Thoracic aorta (tissue), 2 donors: Measurements from ENCODE around the gene EXOSC5. TPM values are rescaled to one million over a fixed set of nuclear protein-coding genes. Genes with fewer than 3 reads are reported as not detected.
A peak's percentile ranks its signal among the peaks of the same experiment; 100 is the strongest.

Experiments used
- ATAC-seq: fragments of 150-250 bp; one replicate; pipeline ENCODE4 v1.8.0; 2017; ENCODE audit warnings: low read depth; ENCODE audit not compliant: insufficient number of reproducible peaks, low FRiP score
- DNase-seq: peaks from one replicate; pipeline ENCODE4 v3.0.0-alpha.2; 2020; ENCODE audit warnings: low spot score
- H3K27ac ChIP-seq, 2 donors: fragments of 200-600 bp; sonication (generic); 1 replicate in 1 of 2; 2 replicates in 1 of 2; pipeline ENCODE4 v1.5.1; 2016; ENCODE audit warnings: mild to moderate bottlenecking in 2 of 2, moderate library complexity in 2 of 2
- H3K27me3 ChIP-seq: fragments of 200-600 bp; sonication (generic); replicated peaks from 2 replicates; pipeline ENCODE4 v1.6.0; 2016; ENCODE audit warnings: mild to moderate bottlenecking; ENCODE audit not compliant: insufficient read depth
- H3K36me3 ChIP-seq: fragments of 200-600 bp; sonication (generic); one replicate; pipeline ENCODE4 v1.5.1; 2016
- H3K4me1 ChIP-seq, 2 donors: fragments of 200-600 bp; sonication (generic); 1 replicate in 1 of 2; 2 replicates in 1 of 2; pipeline versions ENCODE4 v1.5.1 to v1.6.0; 2016; ENCODE audit warnings: low read depth in 2 of 2, mild to moderate bottlenecking in 1 of 2; ENCODE audit not compliant: control insufficient read depth in 1 of 2
- H3K4me3 ChIP-seq: fragments of 200-600 bp; sonication (generic); 2 replicates; pipeline ENCODE4 v1.5.1; 2016; ENCODE audit warnings: mild to moderate bottlenecking
- H3K9me3 ChIP-seq: fragments of 200-600 bp; sonication (generic); 2 replicates; pipeline ENCODE4 v1.5.1; 2016
- CTCF ChIP-seq: fragments of 200-600 bp; sonication (generic); IDR thresholded peaks from one replicate; pipeline ENCODE4 v1.5.1; 2019; ENCODE audit warnings: antibody characterized with exemption
- total RNA-seq, 2 donors: library from RNA; depleted of rRNA; stranded (reverse); fragments of >200 nt; gene quantifications; one replicate each; pipeline versions ENCODE4 v1.1.0 to v1.2.3, GENCODE V29; 2016

Gene EXOSC5
- total RNA-seq, result 10 to 100 TPM in 1 of 2 donors, 1 to 10 TPM in 1; 7.1 to 16.9 TPM

- Histone ChIP-seq H3K36me3 (no peaks in the 10 kb centered on the region), H3K4me3 (peak within 1 kb of the TSS; percentile 95), H3K27ac (peak within 1 kb of the TSS; percentile 83 to 92), H3K4me1 (peaks cover 13 to 17% of the 10 kb centered on the region in 2 donors), H3K9me3 (no peaks in the 10 kb centered on the region), H3K27me3 (no peaks in the 10 kb centered on the region)
- DNase-seq (peak; percentile 98), ATAC-seq (peak; percentile 99)
- TF ChIP-seq CTCF, result no peak
These were observed at the start of gene EXOSC5, which contains the start of gene BCKDHA for GRCh38 chr19:41397086-41398049. TSS of gene EXOSC5 (minus strand) at chr19:41397359. CDS start at chr19:41397328, 31 bp downstream. TSS of gene BCKDHA (plus strand) at chr19:41397818. CDS start at chr19:41397828, 10 bp downstream.

- Histone ChIP-seq H3K4me3 (no peak overlapping the region), H3K36me3 (no peaks in the 10 kb centered on the region), H3K4me1 (peaks cover 0 to 11% of the 10 kb centered on the region in 2 donors), H3K9me3 (no peaks in the 10 kb centered on the region), H3K27ac (no peak overlapping the region), H3K27me3 (no peaks in the 10 kb centered on the region)
- no peak for TF ChIP-seq CTCF
- no peak for ATAC-seq
- DNase-seq, result no peak
These were observed 48.4 kb upstream of the EXOSC5 start for GRCh38 chr19:41445575-41445974.

- no peak for TF ChIP-seq CTCF
- Histone ChIP-seq H3K27me3 (no peaks in the 10 kb centered on the region), H3K4me3 (no peak overlapping the region), H3K36me3 (no peaks in the 10 kb centered on the region), H3K27ac (no peak overlapping the region), H3K9me3 (no peaks in the 10 kb centered on the region), H3K4me1 (peaks cover 3 to 5% of the 10 kb centered on the region in 2 donors)
- DNase-seq (no peak), ATAC-seq (no peak)
These were observed 46.8 kb upstream of the EXOSC5 start for GRCh38 chr19:41443813-41444455.

GRCh38 chr19:41442473-41443355 lies 45.6 kb upstream of the EXOSC5 start, which contains the start of gene ERICH4:
TSS of gene ERICH4 (plus strand) at chr19:41443156. CDS start at chr19:41443170, 14 bp downstream.
- ATAC-seq (no peak), DNase-seq (no peak)
- H3K36me3 ChIP-seq, result no peaks in the 10 kb centered on the region
- TF ChIP-seq CTCF, result no peak
- peaks cover 3 to 9% of the 10 kb centered on the region in 2 donors for H3K4me1 ChIP-seq
- H3K27me3 ChIP-seq, result no peaks in the 10 kb centered on the region
- H3K27ac ChIP-seq, result no peak within 1 kb of the TSS
- H3K4me3 ChIP-seq, result no peak within 1 kb of the TSS
- H3K9me3 ChIP-seq, result no peaks in the 10 kb centered on the region
